Left cardiac atrium (tissue), 4 donors: ENCODE results near the gene SLC30A1. TPM values are rescaled to one million over a fixed set of nuclear protein-coding genes. Genes with fewer than 3 reads are reported as not detected.
"Not testable (repeated sequence)": the region's sequence is repeated elsewhere in the genome, so short reads cannot be mapped to it uniquely, and the experiment has no call there.

ENCODE experiments used
- ATAC-seq, 2 donors: fragments of 200-7000 bp; cut with Tn5 transposase; one replicate each; pipeline ENCODE4 v1.9.1; 2020; ENCODE audit warnings: mild to moderate bottlenecking in 2 of 2, moderate library complexity in 2 of 2
- DNase-seq: peaks from one replicate; pipeline ENCODE4 v3.0.0-alpha.2; 2020
- intact Hi-C, 2 donors: fragments of 100-400 bp; cut with DNase I; formaldehyde crosslinking; loops; one replicate each; pipeline versions ENCODE4 v1.14.1 to v1.15.1; 2022 to 2023
- long read RNA-seq: library from polyadenylated mRNA; unstranded; transcript quantifications from one replicate; pipeline ENCODE4 v2.0.0, GENCODE V29; 2021
- total RNA-seq, 2 donors: library from RNA; stranded (reverse); fragmentation: NEBNext Ultra II Directional; extraction: Animal tissue kit (Norgen Biotek cat#: 25700); gene quantifications; one replicate each; pipeline ENCODE4 v1.2.1, GENCODE V29; 2021
- donor health status: DM: no; HTN: yes; CAD: no.
- donor health status: DM: no; HTN: yes; CAD: no; lungs with severe emphysema.
- donor health status: DM: yes; HTN: yes; CAD: no.
- donor health status: Dilated cardiomyopathy.

SLC30A1 gene, protein sequence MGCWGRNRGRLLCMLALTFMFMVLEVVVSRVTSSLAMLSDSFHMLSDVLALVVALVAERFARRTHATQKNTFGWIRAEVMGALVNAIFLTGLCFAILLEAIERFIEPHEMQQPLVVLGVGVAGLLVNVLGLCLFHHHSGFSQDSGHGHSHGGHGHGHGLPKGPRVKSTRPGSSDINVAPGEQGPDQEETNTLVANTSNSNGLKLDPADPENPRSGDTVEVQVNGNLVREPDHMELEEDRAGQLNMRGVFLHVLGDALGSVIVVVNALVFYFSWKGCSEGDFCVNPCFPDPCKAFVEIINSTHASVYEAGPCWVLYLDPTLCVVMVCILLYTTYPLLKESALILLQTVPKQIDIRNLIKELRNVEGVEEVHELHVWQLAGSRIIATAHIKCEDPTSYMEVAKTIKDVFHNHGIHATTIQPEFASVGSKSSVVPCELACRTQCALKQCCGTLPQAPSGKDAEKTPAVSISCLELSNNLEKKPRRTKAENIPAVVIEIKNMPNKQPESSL
- total RNA-seq = 10 to 100 TPM; 11.0 to 13.9 TPM
- long read RNA-seq, full-length matches to known transcripts = 2 of 3 reads
- long read RNA-seq, partial matches to known transcripts = 0 of 3 reads
- long read RNA-seq, other reads (novel, unspliced or antisense) = 1 of 3 reads

- ATAC-seq (peak; percentile 95 to 97), DNase-seq (peak; percentile 100)
- intact Hi-C loops = loop anchor here in 1 of 2 donors (5.0 kb wide), 1 partner anchor 53 kb away; no protein-coding TSS in a partner anchor
Measured at GRCh38 chr1:211578640-211579439, at the start of gene SLC30A1. Gene SLC30A1, minus strand, starts transcription at chr1:211579161. Its CDS starts 549 bp downstream, at chr1:211578612.

GRCh38 chr1:211628417-211628816 is 49.5 kb upstream of the SLC30A1 start:
- ATAC-seq (no peak), DNase-seq (no peak)
- intact Hi-C loops = no loop called here

GRCh38 chr1:211627259-211627658 is 48.3 kb upstream of the SLC30A1 start:
- no peak for DNase-seq
- peak in 1 of 2 donors; percentile 46 for ATAC-seq
- intact Hi-C loops = no loop called here

GRCh38 chr1:211625866-211626265 is 46.9 kb upstream of the SLC30A1 start:
- DNase-seq, ATAC-seq, intact Hi-C loops: not testable (repeated sequence)

DNA sequence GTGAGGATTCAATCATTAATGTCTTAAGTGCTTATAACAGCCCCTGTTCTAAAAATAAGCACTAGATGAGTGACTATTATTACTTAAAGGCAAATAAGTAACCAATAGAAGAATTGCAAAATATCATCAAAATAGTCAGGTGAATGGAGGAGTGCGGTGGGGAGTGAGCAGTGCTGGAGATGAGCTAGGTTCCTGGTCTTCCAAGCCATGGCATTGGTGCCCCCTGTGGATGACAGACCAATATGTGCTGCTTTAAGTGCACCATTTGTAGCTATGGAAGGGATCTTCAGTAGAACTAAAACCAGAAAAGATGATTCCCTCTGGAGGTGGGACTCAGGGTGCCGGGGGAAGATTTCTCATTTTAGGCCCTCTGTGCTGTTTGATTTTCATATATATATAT is 46.1 kb upstream of the SLC30A1 start:
- DNase-seq (no peak), ATAC-seq (peak; percentile 58 to 66)
- intact Hi-C loops = no loop called here

GRCh38 chr1:211623515-211623914 is 44.6 kb upstream of the SLC30A1 start:
- intact Hi-C loops = no loop called here
- DNase-seq = no peak
- ATAC-seq = no peak

GRCh38 chr1:211621447-211622198 is 42.7 kb upstream of the SLC30A1 start:
- peak; percentile 10 to 44 for ATAC-seq
- peak; percentile 36 for DNase-seq
- intact Hi-C loops = no loop called here

- DNase-seq = no peak
- no peak for ATAC-seq
- intact Hi-C loops = no loop called here
Measured at GRCh38 chr1:211620097-211620496, 41.1 kb upstream of the SLC30A1 start.

- intact Hi-C loops = no loop called here
- ATAC-seq = no peak
Measured at GRCh38 chr1:211619033-211619996, 40.4 kb upstream of the SLC30A1 start.

GRCh38 chr1:211616965-211617297 is 38.0 kb upstream of the SLC30A1 start:
- DNase-seq = no peak
- intact Hi-C loops = no loop called here
- no peak for ATAC-seq

More at GRCh38 chr1:211619033-211619996, 40.4 kb upstream of the SLC30A1 start:
- no peak for DNase-seq

DNA sequence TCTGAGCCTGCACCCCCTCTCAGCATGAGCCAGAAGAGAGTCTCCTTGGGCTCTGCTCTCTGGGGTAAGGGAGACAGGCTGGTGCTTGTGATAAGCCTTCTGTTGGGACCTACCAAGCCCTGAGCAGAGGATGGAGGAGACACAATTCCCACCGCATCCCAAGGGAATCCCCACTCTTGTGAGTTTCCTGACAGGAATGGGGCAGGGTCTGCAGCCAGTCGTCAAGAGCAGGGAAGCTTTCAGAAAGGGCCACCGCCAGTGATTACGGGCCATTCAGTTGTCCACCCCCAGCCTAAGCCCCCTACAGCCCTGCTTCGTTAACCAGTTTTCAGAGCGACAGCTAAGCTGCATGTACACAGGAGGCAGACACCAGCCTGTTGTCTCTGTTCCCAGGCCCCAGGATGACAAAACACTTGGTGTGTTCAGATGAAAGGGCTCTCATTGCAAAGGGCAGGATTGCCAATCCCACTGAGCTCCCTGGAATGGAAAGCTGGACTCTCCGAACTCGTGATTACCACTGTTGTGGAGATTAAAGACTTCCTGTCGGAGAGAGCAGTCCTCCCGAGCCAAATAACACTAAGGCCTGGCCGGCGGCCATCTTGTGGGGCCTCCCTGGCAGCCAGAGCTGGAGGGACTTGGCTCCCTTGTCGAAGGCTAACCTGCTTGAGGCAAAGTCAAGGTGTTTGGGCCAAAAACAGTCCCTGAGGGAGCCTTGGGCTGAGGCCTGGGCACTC is 37.4 kb upstream of the SLC30A1 start:
- ATAC-seq (peak; percentile 57 to 72), DNase-seq (peak; percentile 84)
- intact Hi-C loops = no loop called here

- DNase-seq (no peak), ATAC-seq (no peak)
- intact Hi-C loops = no loop called here
Measured at GRCh38 chr1:211614615-211615014, 35.7 kb upstream of the SLC30A1 start.

DNA sequence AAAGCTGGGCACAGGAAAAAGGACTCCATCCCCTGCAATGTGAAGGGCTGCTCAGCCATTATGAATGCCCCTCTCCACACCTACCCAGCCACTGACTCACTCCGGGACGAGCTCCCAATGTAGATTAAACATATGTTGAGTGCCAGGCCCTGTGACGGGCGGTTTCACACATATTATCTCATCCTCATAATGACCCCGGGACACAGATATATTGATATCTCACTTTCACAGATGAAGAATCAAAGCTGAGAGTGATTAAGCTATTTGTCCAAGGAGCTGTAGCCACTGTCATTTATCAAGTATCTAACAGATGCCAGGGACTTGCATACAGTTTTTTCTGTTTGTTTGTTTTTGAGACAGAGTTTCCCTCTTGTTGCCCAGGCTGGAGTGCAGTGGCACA is 35.0 kb upstream of the SLC30A1 start:
- no peak for DNase-seq
- intact Hi-C loops = no loop called here
- ATAC-seq = no peak

DNA sequence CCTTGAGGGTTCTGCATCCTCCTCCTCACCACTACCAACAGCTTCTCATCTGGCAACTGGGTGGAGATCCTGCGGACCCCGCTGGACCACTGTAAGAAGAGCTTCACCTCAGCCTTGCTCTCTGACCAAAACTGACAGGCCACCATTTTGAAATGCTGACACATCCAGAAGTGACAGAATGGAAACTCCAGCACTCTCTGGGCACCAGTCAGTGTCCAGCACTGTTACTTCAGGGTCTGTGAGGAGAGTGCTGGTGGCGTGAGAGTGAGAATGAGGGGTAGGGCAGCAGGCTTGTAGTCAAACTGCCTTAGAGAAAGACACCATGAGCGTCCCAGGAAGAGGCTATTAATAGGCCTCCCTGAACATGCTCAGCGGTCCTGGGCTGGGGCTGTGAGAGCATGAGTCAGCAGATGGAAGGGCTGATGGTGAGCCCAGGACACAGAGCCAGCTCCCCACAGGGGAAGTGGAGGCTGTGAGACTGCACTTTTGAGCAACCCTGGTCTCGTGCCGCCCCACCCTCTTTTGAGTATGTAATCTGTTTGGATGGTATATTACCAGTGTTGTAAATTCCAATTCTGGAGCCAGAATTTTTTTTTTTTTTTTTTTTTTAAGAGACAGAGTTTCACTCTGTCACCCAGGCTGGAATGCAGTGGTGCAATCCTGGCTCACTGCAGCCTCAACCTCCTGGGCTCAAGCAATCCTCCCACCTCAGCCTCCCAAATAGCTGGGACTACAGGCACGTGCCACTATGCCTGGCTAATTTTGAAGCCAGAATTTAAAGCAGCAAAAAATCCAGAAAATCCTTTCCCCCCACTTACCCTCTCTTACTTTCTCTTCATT is 34.4 kb upstream of the SLC30A1 start:
- peak; percentile 82 for DNase-seq
- intact Hi-C loops = no loop called here

DNA sequence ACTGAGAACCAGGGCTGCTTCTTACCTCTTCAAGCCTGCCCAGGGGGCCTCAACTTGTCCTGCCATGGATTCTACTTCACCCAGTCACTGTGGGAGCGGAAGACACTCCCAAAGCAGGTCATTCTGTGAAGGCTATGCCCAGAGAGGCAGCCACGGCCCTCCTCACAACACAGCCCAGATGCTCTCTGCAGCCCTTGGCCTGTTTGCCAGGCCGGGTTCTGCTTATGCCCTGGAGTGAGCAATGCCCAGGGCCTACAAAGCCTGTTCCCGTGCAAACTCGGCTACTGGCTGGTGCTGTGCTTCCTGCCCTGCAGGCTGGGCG is 33.8 kb upstream of the SLC30A1 start:
- intact Hi-C loops = no loop called here
- DNase-seq (no peak), ATAC-seq (no peak)

More for the DNA sequence above, 34.4 kb upstream of the SLC30A1 start:
- ATAC-seq = peak; percentile 89 to 92

GRCh38 chr1:211611818-211612217 is 32.9 kb upstream of the SLC30A1 start:
- ATAC-seq = no peak
- DNase-seq = no peak
- intact Hi-C loops = no loop called here
